Thoracic aorta (tissue), 2 donors: ENCODE data around the gene DNAJC16. TPM values are rescaled to one million over a fixed set of nuclear protein-coding genes. Genes with fewer than 3 reads are reported as not detected.

Experiments
- ATAC-seq: fragments of 150-250 bp; one replicate; pipeline ENCODE4 v1.8.0; 2017; ENCODE audit warnings: low read depth; ENCODE audit not compliant: insufficient number of reproducible peaks, low FRiP score
- DNase-seq: peaks from one replicate; pipeline ENCODE4 v3.0.0-alpha.2; 2020; ENCODE audit warnings: low spot score
- H3K27ac ChIP-seq, 2 donors: fragments of 200-600 bp; sonication (generic); 1 replicate in 1 of 2; 2 replicates in 1 of 2; pipeline ENCODE4 v1.5.1; 2016; ENCODE audit warnings: mild to moderate bottlenecking in 2 of 2, moderate library complexity in 2 of 2
- H3K27me3 ChIP-seq: fragments of 200-600 bp; sonication (generic); replicated peaks from 2 replicates; pipeline ENCODE4 v1.6.0; 2016; ENCODE audit warnings: mild to moderate bottlenecking; ENCODE audit not compliant: insufficient read depth
- H3K36me3 ChIP-seq: fragments of 200-600 bp; sonication (generic); one replicate; pipeline ENCODE4 v1.5.1; 2016
- H3K4me1 ChIP-seq, 2 donors: fragments of 200-600 bp; sonication (generic); 1 replicate in 1 of 2; 2 replicates in 1 of 2; pipeline versions ENCODE4 v1.5.1 to v1.6.0; 2016; ENCODE audit warnings: low read depth in 2 of 2, mild to moderate bottlenecking in 1 of 2; ENCODE audit not compliant: control insufficient read depth in 1 of 2
- H3K4me3 ChIP-seq: fragments of 200-600 bp; sonication (generic); 2 replicates; pipeline ENCODE4 v1.5.1; 2016; ENCODE audit warnings: mild to moderate bottlenecking
- H3K9me3 ChIP-seq: fragments of 200-600 bp; sonication (generic); 2 replicates; pipeline ENCODE4 v1.5.1; 2016
- total RNA-seq, 2 donors: library from RNA; depleted of rRNA; stranded (reverse); fragments of >200 nt; gene quantifications; one replicate each; pipeline versions ENCODE4 v1.1.0 to v1.2.3, GENCODE V29; 2016
- TF ChIP-seq, protein P1 (sequence below): fragments of 200-600 bp; sonication (generic); IDR thresholded peaks from one replicate; pipeline ENCODE4 v1.5.1; 2019; ENCODE audit warnings: antibody characterized with exemption

The DNAJC16 gene
- total RNA-seq, 2 donors from 2014 or later, result 14.1 to 28.6 TPM

DNA sequence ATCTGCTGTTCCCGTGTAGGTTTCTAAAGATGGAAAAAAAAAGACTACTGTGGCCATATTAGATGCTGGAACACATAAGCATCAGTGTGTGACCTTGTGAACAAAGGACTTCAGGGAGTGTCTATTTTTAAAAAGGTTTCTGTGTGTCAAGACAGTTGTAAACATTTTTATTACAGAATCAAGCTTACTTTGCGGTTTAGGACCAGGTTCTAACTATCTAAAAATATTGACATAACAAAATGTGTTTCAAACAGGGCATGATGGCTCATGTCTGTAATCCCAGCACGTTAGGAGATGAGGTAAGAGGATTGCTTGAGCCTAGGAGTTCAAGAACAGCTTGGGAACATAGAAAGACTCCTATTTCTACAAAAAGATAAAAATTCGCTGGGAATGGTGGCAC is 83.5 kb downstream of the DNAJC16 start:
- Histone ChIP-seq H3K4me1 (no peaks in the 10 kb centered on the region), H3K4me3 (no peak overlapping the region), H3K36me3 (no peaks in the 10 kb centered on the region), H3K9me3 (no peaks in the 10 kb centered on the region), H3K27ac (no peak overlapping the region), H3K27me3 (no peaks in the 10 kb centered on the region)
- no peak for ATAC-seq
- no peak for DNase-seq
- TF ChIP-seq, protein P1, sequence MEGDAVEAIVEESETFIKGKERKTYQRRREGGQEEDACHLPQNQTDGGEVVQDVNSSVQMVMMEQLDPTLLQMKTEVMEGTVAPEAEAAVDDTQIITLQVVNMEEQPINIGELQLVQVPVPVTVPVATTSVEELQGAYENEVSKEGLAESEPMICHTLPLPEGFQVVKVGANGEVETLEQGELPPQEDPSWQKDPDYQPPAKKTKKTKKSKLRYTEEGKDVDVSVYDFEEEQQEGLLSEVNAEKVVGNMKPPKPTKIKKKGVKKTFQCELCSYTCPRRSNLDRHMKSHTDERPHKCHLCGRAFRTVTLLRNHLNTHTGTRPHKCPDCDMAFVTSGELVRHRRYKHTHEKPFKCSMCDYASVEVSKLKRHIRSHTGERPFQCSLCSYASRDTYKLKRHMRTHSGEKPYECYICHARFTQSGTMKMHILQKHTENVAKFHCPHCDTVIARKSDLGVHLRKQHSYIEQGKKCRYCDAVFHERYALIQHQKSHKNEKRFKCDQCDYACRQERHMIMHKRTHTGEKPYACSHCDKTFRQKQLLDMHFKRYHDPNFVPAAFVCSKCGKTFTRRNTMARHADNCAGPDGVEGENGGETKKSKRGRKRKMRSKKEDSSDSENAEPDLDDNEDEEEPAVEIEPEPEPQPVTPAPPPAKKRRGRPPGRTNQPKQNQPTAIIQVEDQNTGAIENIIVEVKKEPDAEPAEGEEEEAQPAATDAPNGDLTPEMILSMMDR, result no peak

DNA sequence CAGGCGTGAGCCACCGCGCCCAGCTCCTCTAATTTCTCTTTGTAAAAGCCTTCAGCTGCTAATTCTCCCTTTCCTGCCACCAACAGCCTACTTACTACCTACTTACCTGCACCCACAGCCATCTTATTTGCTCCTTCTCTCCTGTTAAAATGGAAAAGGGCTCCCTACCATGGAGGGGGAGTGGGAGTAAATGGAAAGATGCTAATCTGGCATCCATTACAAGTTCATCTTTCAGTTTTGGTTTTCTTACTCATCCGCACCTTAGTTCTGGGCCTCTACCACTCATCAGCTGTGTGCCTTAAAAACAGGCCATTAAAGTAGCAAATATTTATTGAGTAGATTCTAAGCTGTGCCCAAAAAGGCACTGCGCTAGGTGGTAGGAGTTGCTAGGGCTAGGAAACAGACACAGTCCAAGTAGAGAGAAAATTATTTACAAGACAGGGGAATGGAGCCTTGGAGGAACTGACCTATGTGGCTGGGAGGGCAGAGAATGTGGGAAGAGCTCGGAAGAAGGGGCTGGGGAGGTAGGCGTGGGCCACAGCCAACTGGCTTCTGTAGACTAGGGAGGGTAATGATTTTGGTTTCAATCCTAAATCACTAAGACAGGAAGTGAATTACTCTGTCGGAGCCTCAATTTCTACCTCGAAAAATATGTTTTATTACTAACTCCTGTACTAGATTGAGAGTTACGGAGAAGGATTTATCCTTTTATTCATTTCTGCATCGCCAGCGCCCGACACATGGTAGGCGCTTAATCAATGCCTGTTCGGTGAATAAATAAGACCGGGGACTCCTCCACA is 89.9 kb downstream of the DNAJC16 start:
- DNase-seq (no peak), ATAC-seq (no peak)
- Histone ChIP-seq H3K36me3 (no peaks in the 10 kb centered on the region), H3K4me3 (peak overlapping the region; percentile 87), H3K27me3 (no peaks in the 10 kb centered on the region), H3K27ac (peak overlapping the region; percentile 86 to 91), H3K9me3 (no peaks in the 10 kb centered on the region), H3K4me1 (peaks cover 20 to 39% of the 10 kb centered on the region in 2 donors)
- TF ChIP-seq, protein P1, result no peak

- no peaks in the 10 kb centered on the region for H3K36me3 ChIP-seq
- H3K27ac ChIP-seq, result peak within 1 kb of the TSS; percentile 91 to 93
- H3K4me3 ChIP-seq, result peak within 1 kb of the TSS; percentile 87
- H3K9me3 ChIP-seq, result no peaks in the 10 kb centered on the region
- DNase-seq (peak; percentile 98), ATAC-seq (peak; percentile 95)
- peaks cover 20 to 39% of the 10 kb centered on the region in 2 donors for H3K4me1 ChIP-seq
- TF ChIP-seq, protein P1, result no peak
- H3K27me3 ChIP-seq, result no peaks in the 10 kb centered on the region
Observed at GRCh38 chr1:15617173-15618076, 90.8 kb downstream of the DNAJC16 start, which contains the start of gene DDI2. Gene DDI2, plus strand, starts transcription at chr1:15617458. Its CDS starts 213 bp downstream, at chr1:15617671.

GRCh38 chr1:15618077-15618654 is 91.5 kb downstream of the DNAJC16 start:
- H3K9me3 ChIP-seq, result no peaks in the 10 kb centered on the region
- TF ChIP-seq, protein P1, result no peak
- DNase-seq (no peak), ATAC-seq (no peak)
- H3K27me3 ChIP-seq, result no peaks in the 10 kb centered on the region
- H3K4me1 ChIP-seq, result peaks cover 20 to 39% of the 10 kb centered on the region in 2 donors
- H3K27ac ChIP-seq, result peak overlapping the region; percentile 91 to 93
- H3K36me3 ChIP-seq, result no peaks in the 10 kb centered on the region
- H3K4me3 ChIP-seq, result peak overlapping the region; percentile 87
